HCT116 (cell line): ENCODE measurements around the gene CSF3R. TPM values are rescaled to one million over a fixed set of nuclear protein-coding genes. Genes with fewer than 3 reads are reported as not detected.

Source experiments
- ATAC-seq: fragments of 200-7000 bp; cut with Tn5 transposase; 2 replicates; pipeline ENCODE4 v1.9.1; 2020; ENCODE audit warnings: mild to moderate bottlenecking, moderate library complexity
- BruUV-seq: library from RNA; stranded (reverse); fragments of 400-500 nt; replicated peaks from 2 replicates; lab custom pipeline; 2021; lab: Mats Ljungman, UMichigan
- CTCF ChIA-PET: fragments of 300-600 bp; sonication (Branson Sonifier 250); formaldehyde crosslinking; loops from one replicate; lab custom pipeline; 2021; ENCODE audit warnings: antibody characterized with exemption; lab: Charles Lee
- POLR2A ChIA-PET: fragments of 300-600, 350-600 bp; sonication (Branson Sonifier 250); formaldehyde crosslinking; loops from one replicate; lab custom pipeline; 2021; ENCODE audit warnings: antibody characterized with exemption; lab: Charles Lee
- RAD21 ChIA-PET, 2 experiments: fragments of 300-600 bp; sonication (Branson Sonifier 250); formaldehyde crosslinking; loops; one replicate each; lab custom pipeline; 2023; ENCODE audit warnings: low total read pairs in 2 of 2; ENCODE audit not compliant: uncharacterized antibody in 2 of 2, unreplicated experiment in 2 of 2, low non-redundant PET in 1 of 2; lab: Charles Lee
- DNase-seq: peaks from one replicate; pipeline ENCODE4 v3.0.0-alpha.2; 2010; ENCODE audit warnings: low read depth, low spot score
- H2AFZ ChIP-seq: fragments of 200-600 bp; shearing (Covaris generic), sonication (generic); 2 replicates; pipeline ENCODE4 v1.6.1; 2017; ENCODE audit warnings: low read depth, mixed run types, mixed read lengths, antibody characterized with exemption, low read length; ENCODE audit not compliant: poor library complexity, severe bottlenecking
- H3K27ac ChIP-seq: 2 replicates; pipeline ENCODE4 v1.5.1; 2012; ENCODE audit warnings: low read depth, low read length
- H3K27me3 ChIP-seq: fragments of 200-600 bp; sonication (generic); 2 replicates; pipeline ENCODE4 v1.6.1; 2016; ENCODE audit warnings: mixed run types, low read length, mixed read lengths; ENCODE audit not compliant: insufficient read depth
- H3K36me3 ChIP-seq, 2 experiments: fragments of 200-500 bp in 1 of 2; fragments of 200-600 bp in 1 of 2; sonication (Bioruptor generic) in 1 of 2; sonication (generic) in 1 of 2; 2 replicates each; pipeline versions ENCODE4 v1.5.1 to v1.6.1; 2014 to 2016; ENCODE audit warnings: low read length in 2 of 2, inconsistent platforms in 1 of 2, mixed read lengths in 1 of 2, mixed run types in 1 of 2; ENCODE audit not compliant: insufficient read depth in 2 of 2, control insufficient read depth in 1 of 2
- H3K4me1 ChIP-seq, 2 experiments: fragments of 200-600 bp in 1 of 2; sonication (generic) in 1 of 2; 2 replicates each; pipeline versions ENCODE4 v1.5.1 to v1.6.1; 2012 to 2017; ENCODE audit warnings: low read length in 2 of 2, inconsistent platforms in 1 of 2, mild to moderate bottlenecking in 1 of 2, mixed read lengths in 1 of 2, mixed run types in 1 of 2, moderate library complexity in 1 of 2; ENCODE audit not compliant: insufficient read depth in 2 of 2, control insufficient read depth in 1 of 2
- H3K4me2 ChIP-seq: fragments of 200-600 bp; sonication (generic); 2 replicates; pipeline ENCODE4 v1.6.1; 2017; ENCODE audit warnings: mixed run types, low read length, mixed read lengths
- H3K4me3 ChIP-seq, 2 experiments: fragments of 200-600 bp in 1 of 2; sonication (generic) in 1 of 2; replicated peaks in 1 of 2; 2 replicates each; pipeline ENCODE4 v1.5.1; 2011 to 2016; ENCODE audit warnings: low read length in 2 of 2, control low read depth in 1 of 2, low read depth in 1 of 2, mild to moderate bottlenecking in 1 of 2, mixed read lengths in 1 of 2, mixed run types in 1 of 2
- H3K79me2 ChIP-seq: fragments of 200-600 bp; sonication (generic); 2 replicates; pipeline ENCODE4 v1.6.1; 2017; ENCODE audit warnings: mild to moderate bottlenecking, mixed run types, low read length, moderate library complexity, mixed read lengths; ENCODE audit not compliant: insufficient read depth
- H3K9ac ChIP-seq: fragments of 200-600 bp; sonication (generic); 2 replicates; pipeline ENCODE4 v1.6.1; 2016; ENCODE audit warnings: low read length, mixed read lengths
- H3K9me2 ChIP-seq: fragments of 200-600 bp; sonication (generic), shearing (Covaris generic); 2 replicates; pipeline ENCODE4 v1.6.1; 2017; ENCODE audit warnings: mixed run types, mild to moderate bottlenecking, moderate library complexity; ENCODE audit not compliant: insufficient read depth
- H3K9me3 ChIP-seq, 2 experiments: fragments of 200-500 bp in 1 of 2; fragments of 200-600 bp in 1 of 2; sonication (Bioruptor generic) in 1 of 2; sonication (generic) in 1 of 2; 2 replicates each; pipeline ENCODE4 v1.6.1; 2014 to 2017; ENCODE audit warnings: low read length in 2 of 2, mixed read lengths in 2 of 2, inconsistent platforms in 1 of 2, low read depth in 1 of 2, mild to moderate bottlenecking in 1 of 2, mixed run types in 1 of 2, moderate library complexity in 1 of 2; ENCODE audit not compliant: control insufficient read depth in 1 of 2, insufficient read depth in 1 of 2
- H4K20me1 ChIP-seq: fragments of 200-600 bp; sonication (generic), shearing (Covaris generic); 2 replicates; pipeline ENCODE4 v1.6.1; 2017; ENCODE audit warnings: mixed run types, mild to moderate bottlenecking, moderate library complexity; ENCODE audit not compliant: insufficient read depth
- CEBPB ChIP-seq: IDR thresholded peaks from 2 replicates; pipeline ENCODE4 v1.6.1; 2012; ENCODE audit warnings: low read depth
- EGR1 ChIP-seq: IDR thresholded peaks from 2 replicates; pipeline ENCODE4 v1.6.1; 2012; ENCODE audit warnings: low read depth
- ELF1 ChIP-seq: IDR thresholded peaks from 2 replicates; pipeline ENCODE4 v1.6.1; 2012; ENCODE audit warnings: low read depth, borderline replicate concordance
- EZH2 ChIP-seq: fragments of 200-600 bp; sonication (generic); IDR thresholded peaks from 2 replicates; pipeline ENCODE4 v1.6.1; 2017; ENCODE audit warnings: antibody characterized with exemption, mixed run types
- POLR2A ChIP-seq: IDR thresholded peaks from 2 replicates; pipeline ENCODE4 v1.7.0; 2011; ENCODE audit warnings: borderline replicate concordance; ENCODE audit not compliant: insufficient read depth, insufficient read length; ENCODE audit errors: extremely low read depth
- REST ChIP-seq: IDR thresholded peaks from 2 replicates; pipeline ENCODE4 v1.6.1; 2012; ENCODE audit warnings: low read depth
- SIN3A ChIP-seq: IDR thresholded peaks from 2 replicates; pipeline ENCODE4 v1.6.1; 2012; ENCODE audit warnings: low read depth
- SP1 ChIP-seq: IDR thresholded peaks from 2 replicates; pipeline ENCODE4 v1.6.1; 2012; ENCODE audit warnings: low read depth
- SRF ChIP-seq: IDR thresholded peaks from 2 replicates; pipeline ENCODE4 v1.6.1; 2012; ENCODE audit warnings: low read depth
- TCF7L2 ChIP-seq: IDR thresholded peaks from 2 replicates; pipeline ENCODE4 v1.7.0; 2011; ENCODE audit warnings: borderline replicate concordance, inconsistent platforms; ENCODE audit not compliant: insufficient read depth, insufficient read length; ENCODE audit errors: extremely low read depth
- ZBTB33 ChIP-seq: IDR thresholded peaks from 2 replicates; pipeline ENCODE4 v1.6.1; 2011; ENCODE audit warnings: mild to moderate bottlenecking, low read length, moderate library complexity; ENCODE audit not compliant: insufficient replicate concordance; ENCODE audit errors: extremely low read depth
- ZFX ChIP-seq: fragments of 450-650 bp; IDR thresholded peaks from 2 replicates; pipeline ENCODE4 v1.6.1; 2017
- intact Hi-C: fragments of 100-400 bp; cut with micrococcal nuclease; formaldehyde crosslinking; loops from 2 replicates; pipeline ENCODE4 v1.10.0; 2022
- total RNA-seq: library from RNA; stranded (reverse); gene quantifications from one replicate; pipeline ENCODE4 v1.2.1, GENCODE V29; 2021; ENCODE audit not compliant: unreplicated experiment
- TF ChIP-seq, protein P1 (sequence below): IDR thresholded peaks from 2 replicates; pipeline ENCODE4 v1.6.1; 2012
- TF ChIP-seq, protein P2 (sequence below): IDR thresholded peaks from 2 replicates; pipeline ENCODE4 v1.6.1; 2012

The CSF3R gene
- total RNA-seq, 1 experiment from 2014 or later = 0.32 TPM

- CTCF ChIA-PET = no interaction called here
- POLR2A ChIA-PET = no interaction called here
Observed at GRCh38 chr1:36494971-36495370, 12.3 kb upstream of the CSF3R start.

DNA sequence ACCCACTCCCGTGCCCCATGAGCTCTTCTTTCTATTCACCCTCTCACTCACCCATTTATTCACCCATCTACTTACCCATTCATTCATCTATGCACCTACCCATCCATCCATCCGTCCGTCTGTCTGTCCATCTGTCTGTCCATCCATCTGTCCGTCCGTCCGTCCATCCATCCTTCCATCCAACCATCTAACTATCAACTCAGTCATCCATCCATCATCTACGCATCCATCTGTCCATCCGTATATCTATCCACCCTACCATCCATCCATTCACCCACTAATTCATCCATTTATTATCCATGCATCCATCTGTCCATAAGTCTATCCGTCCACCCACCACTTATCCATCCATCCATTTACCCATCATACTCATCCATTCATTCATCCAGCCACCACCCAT is 10.8 kb upstream of the CSF3R start:
- H3K9me2 ChIP-seq = no peaks in the 10 kb centered on the region
- no peak overlapping the region for H3K27ac ChIP-seq
- no peak overlapping the region for H3K9ac ChIP-seq
- CTCF ChIA-PET = no interaction called here
- H3K4me3 ChIP-seq = no peak overlapping the region
- no peaks in the 10 kb centered on the region for H3K36me3 ChIP-seq
- ATAC-seq (no peak), DNase-seq (no peak)
- POLR2A ChIA-PET = no interaction called here
- no peaks in the 10 kb centered on the region for H3K9me3 ChIP-seq
- peaks cover 4% of the 10 kb centered on the region; the same call in 1 of the 2 replicates for H3K27me3 ChIP-seq
- intact Hi-C loops = no loop called here
- H3K79me2 ChIP-seq = no peaks in the 10 kb centered on the region
- no peak overlapping the region for H3K4me2 ChIP-seq
- no peak overlapping the region for H2AFZ ChIP-seq
- RAD21 ChIA-PET = no interaction called here
- H3K4me1 ChIP-seq = no peaks in the 10 kb centered on the region
- no peaks in the 10 kb centered on the region for H4K20me1 ChIP-seq
- BruUV-seq = no TSS peak
- TF ChIP-seq ELF1 = no peak
- no peak for TF ChIP-seq ZFX
- TF ChIP-seq, protein P1, sequence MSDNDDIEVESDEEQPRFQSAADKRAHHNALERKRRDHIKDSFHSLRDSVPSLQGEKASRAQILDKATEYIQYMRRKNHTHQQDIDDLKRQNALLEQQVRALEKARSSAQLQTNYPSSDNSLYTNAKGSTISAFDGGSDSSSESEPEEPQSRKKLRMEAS = no peak
- TF ChIP-seq CEBPB = no peak
- TF ChIP-seq ZBTB33 = no peak
- TF ChIP-seq EGR1 = no peak
- no peak for TF ChIP-seq SP1
- TF ChIP-seq REST = no peak
- no peak for TF ChIP-seq POLR2A
- TF ChIP-seq EZH2 = no peak
- TF ChIP-seq SRF = no peak
- TF ChIP-seq TCF7L2 = no peak
- TF ChIP-seq, protein P2, sequence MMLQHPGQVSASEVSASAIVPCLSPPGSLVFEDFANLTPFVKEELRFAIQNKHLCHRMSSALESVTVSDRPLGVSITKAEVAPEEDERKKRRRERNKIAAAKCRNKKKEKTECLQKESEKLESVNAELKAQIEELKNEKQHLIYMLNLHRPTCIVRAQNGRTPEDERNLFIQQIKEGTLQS = no peak
- TF ChIP-seq SIN3A = no peak

More at GRCh38 chr1:36494971-36495370, 12.3 kb upstream of the CSF3R start:
- Histone ChIP-seq H3K36me3 (no peaks in the 10 kb centered on the region), H3K27ac (no peak overlapping the region), H3K9ac (no peak overlapping the region), H3K4me3 (no peak overlapping the region), H3K9me3 (no peaks in the 10 kb centered on the region), H4K20me1 (no peaks in the 10 kb centered on the region), H3K4me1 (no peaks in the 10 kb centered on the region), H3K9me2 (no peaks in the 10 kb centered on the region), H2AFZ (no peak overlapping the region), H3K27me3 (peaks cover 4% of the 10 kb centered on the region), H3K79me2 (no peaks in the 10 kb centered on the region), H3K4me2 (no peak overlapping the region)
- ATAC-seq (no peak), DNase-seq (no peak)
- intact Hi-C loops = no loop called here
- RAD21 ChIA-PET = no interaction called here
- TF ChIP-seq ZFX = no peak
- no TSS peak for BruUV-seq
